Esophagus muscularis mucosa (tissue), 4 donors: ENCODE data around the gene ZCWPW2. TPM values are rescaled to one million over a fixed set of nuclear protein-coding genes. Genes with fewer than 3 reads are reported as not detected.

Experiments used
- DNase-seq: peaks from one replicate; pipeline ENCODE4 v3.0.0-alpha.2; 2017; ENCODE audit errors: extremely low spot score
- H3K27ac ChIP-seq, 4 donors: fragments of 200-600 bp; sonication (generic); replicated peaks in 1 of 4; 1 replicate in 3 of 4; 2 replicates in 1 of 4; pipeline ENCODE4 v1.5.1; 2016 to 2019; ENCODE audit warnings: mild to moderate bottlenecking in 1 of 4
- H3K27me3 ChIP-seq, 4 donors: fragments of 200-600 bp; sonication (generic); one replicate each; pipeline versions ENCODE4 v1.5.1 to v1.6.0; 2016 to 2019
- H3K36me3 ChIP-seq, 4 donors: fragments of 200-600 bp; sonication (generic); one replicate each; pipeline ENCODE4 v1.5.1; 2016 to 2019
- H3K4me1 ChIP-seq, 4 donors: fragments of 200-600 bp; sonication (generic); one replicate each; pipeline ENCODE4 v1.5.1; 2016 to 2019
- H3K4me3 ChIP-seq, 4 donors: fragments of 200-600 bp; sonication (generic); 1 replicate in 2 of 4; 2 replicates in 2 of 4; pipeline ENCODE4 v1.5.1; 2016 to 2019; ENCODE audit warnings: mild to moderate bottlenecking in 4 of 4, moderate library complexity in 1 of 4
- H3K9me3 ChIP-seq, 4 donors: fragments of 200-600 bp; sonication (generic); 1 replicate in 3 of 4; 2 replicates in 1 of 4; pipeline ENCODE4 v1.5.1; 2016 to 2019
- EP300 ChIP-seq: sonication (generic); formaldehyde crosslinking; IDR thresholded peaks from one replicate; pipeline ENCODE4 v1.6.1; 2017; ENCODE audit warnings: antibody characterized with exemption
- POLR2A ChIP-seq: fragments of 450-650 bp; IDR thresholded peaks from one replicate; pipeline ENCODE4 v1.6.1; 2017; ENCODE audit warnings: antibody characterized with exemption, moderate library complexity, mild to moderate bottlenecking, low read depth
- POLR2AphosphoS5 ChIP-seq, 2 donors: sonication (generic); formaldehyde crosslinking; IDR thresholded peaks; one replicate each; pipeline ENCODE4 v1.6.1; 2017; ENCODE audit warnings: antibody characterized with exemption in 2 of 2
- WGBS: methylation state at CpG from one replicate; pipeline ENCODE4 v1.1.5; 2018; 5-methylcytosine and 5-hydroxymethylcytosine counted together
- intact Hi-C: fragments of 100-400 bp; cut with DNase I; formaldehyde crosslinking; loops from one replicate; pipeline ENCODE4 v1.15.1; 2023
- total RNA-seq, 4 donors: library from RNA; depleted of rRNA; stranded (reverse); fragments of >200 nt; gene quantifications; one replicate each; pipeline versions ENCODE4 v1.1.0 to v1.2.1, GENCODE V29; 2016
- TF ChIP-seq, protein P1 (sequence below), 3 experiments: fragments of 200-600 bp in 2 of 3; fragments of 450-650 bp in 1 of 3; sonication (generic) in 2 of 3; IDR thresholded peaks; one replicate each; pipeline ENCODE4 v1.5.1; 2017 to 2019; ENCODE audit warnings: antibody characterized with exemption in 3 of 3, mild to moderate bottlenecking in 2 of 3, moderate library complexity in 1 of 3

ZCWPW2 gene
- total RNA-seq, 4 donors from 2014 or later: 1.2 to 2.2 (median 1.6) TPM

DNA sequence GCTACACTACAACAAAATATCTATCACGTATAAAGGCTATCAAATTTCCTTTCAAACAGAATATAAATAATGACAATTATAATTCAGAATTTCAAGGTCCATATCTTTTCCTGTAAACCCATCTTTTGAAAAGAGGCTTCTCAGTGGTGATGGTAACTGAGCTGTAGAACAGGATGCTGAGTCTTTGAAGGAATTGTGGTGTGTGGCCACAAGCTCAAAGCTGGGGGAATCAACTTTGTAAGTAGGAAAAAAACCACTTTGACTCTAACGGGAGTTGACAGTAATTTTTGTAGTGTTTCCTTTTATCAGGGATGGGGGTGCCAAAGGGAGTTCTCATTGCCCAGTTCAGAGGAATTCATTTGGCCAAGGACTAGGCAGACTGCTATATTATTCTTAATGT lies 13.3 kb upstream of the ZCWPW2 start:
- DNase-seq: no peak
- Histone ChIP-seq H3K4me3 (no peak overlapping the region), H3K4me1 (no peaks in the 10 kb centered on the region), H3K27ac (no peak overlapping the region), H3K27me3 (no peaks in the 10 kb centered on the region), H3K36me3 (peaks cover 0 to 68% (median 37%) of the 10 kb centered on the region in 4 donors), H3K9me3 (no peaks in the 10 kb centered on the region)
- intact Hi-C loops: no loop called here
- TF ChIP-seq POLR2A: no peak
- TF ChIP-seq POLR2AphosphoS5 (IDR thresholded peaks at IDR 0.05): no peak
- TF ChIP-seq, protein P1, sequence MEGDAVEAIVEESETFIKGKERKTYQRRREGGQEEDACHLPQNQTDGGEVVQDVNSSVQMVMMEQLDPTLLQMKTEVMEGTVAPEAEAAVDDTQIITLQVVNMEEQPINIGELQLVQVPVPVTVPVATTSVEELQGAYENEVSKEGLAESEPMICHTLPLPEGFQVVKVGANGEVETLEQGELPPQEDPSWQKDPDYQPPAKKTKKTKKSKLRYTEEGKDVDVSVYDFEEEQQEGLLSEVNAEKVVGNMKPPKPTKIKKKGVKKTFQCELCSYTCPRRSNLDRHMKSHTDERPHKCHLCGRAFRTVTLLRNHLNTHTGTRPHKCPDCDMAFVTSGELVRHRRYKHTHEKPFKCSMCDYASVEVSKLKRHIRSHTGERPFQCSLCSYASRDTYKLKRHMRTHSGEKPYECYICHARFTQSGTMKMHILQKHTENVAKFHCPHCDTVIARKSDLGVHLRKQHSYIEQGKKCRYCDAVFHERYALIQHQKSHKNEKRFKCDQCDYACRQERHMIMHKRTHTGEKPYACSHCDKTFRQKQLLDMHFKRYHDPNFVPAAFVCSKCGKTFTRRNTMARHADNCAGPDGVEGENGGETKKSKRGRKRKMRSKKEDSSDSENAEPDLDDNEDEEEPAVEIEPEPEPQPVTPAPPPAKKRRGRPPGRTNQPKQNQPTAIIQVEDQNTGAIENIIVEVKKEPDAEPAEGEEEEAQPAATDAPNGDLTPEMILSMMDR (IDR thresholded peaks at IDR 0.05): no peak
- TF ChIP-seq EP300: no peak
- WGBS: 68% methylated on average over 2 of the region's 2 CpGs

DNA sequence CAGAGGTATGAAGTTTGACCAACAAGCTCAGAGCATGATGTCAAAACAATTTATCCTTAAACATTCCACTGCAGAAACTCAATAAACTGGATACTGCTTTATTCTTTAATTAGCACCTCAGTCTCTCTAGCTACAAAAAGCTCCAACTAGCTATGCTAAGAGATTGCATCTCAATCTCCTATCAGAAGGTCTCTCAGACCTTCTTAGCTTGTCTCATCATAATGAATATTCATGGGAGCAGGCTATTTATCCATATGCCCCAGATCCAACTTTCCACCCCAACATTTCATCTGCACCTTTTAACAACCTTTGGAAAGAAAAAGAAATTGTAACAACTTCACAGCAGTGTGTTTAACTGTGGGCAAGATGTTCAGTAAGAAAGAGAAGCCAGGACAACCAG lies 11.3 kb upstream of the ZCWPW2 start:
- Histone ChIP-seq H3K36me3 (peaks cover 0 to 63% (median 31%) of the 10 kb centered on the region in 4 donors), H3K27ac (no peak overlapping the region), H3K4me3 (no peak overlapping the region), H3K27me3 (no peaks in the 10 kb centered on the region), H3K4me1 (peaks cover 6 to 8% (median 7%) of the 10 kb centered on the region in 4 donors), H3K9me3 (no peaks in the 10 kb centered on the region)
- TF ChIP-seq EP300 (no peak), POLR2A (no peak), POLR2AphosphoS5 (IDR thresholded peaks at IDR 0.05) (no peak)
- TF ChIP-seq, protein P1 (IDR thresholded peaks at IDR 0.05): no peak
- intact Hi-C loops: no loop called here
- no peak for DNase-seq

DNA sequence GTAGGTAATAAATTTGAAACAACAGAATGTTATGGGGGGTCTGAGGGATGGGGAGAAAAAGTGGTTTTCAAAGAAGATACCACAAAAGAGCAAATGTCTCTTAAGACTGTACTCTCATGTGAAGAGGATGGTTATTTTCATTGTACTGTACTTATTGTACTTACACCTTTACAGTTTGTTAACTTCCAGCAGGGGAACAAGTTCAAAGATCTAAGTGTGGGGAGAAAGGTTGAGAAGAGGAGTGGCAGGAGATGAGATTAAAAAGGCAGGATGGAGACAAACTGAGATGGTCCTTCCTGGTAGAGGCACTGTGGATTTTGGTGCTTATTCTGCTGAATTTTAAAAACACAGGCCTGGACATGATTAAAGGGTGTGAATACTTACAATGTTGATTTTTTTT lies 5.4 kb upstream of the ZCWPW2 start:
- Histone ChIP-seq H3K9me3 (no peaks in the 10 kb centered on the region), H3K4me1 (peaks cover 31 to 63% (median 57%) of the 10 kb centered on the region in 4 donors), H3K27ac (peak overlapping the region; percentile 15 to 36 (median 32)), H3K36me3 (peaks cover 0 to 20% (median 10%) of the 10 kb centered on the region in 4 donors), H3K4me3 (peak overlapping the region in 1 of 4 donors; percentile 38), H3K27me3 (no peaks in the 10 kb centered on the region)
- intact Hi-C loops: no loop called here
- no peak for DNase-seq
- TF ChIP-seq, protein P1 (IDR thresholded peaks at IDR 0.05): no peak
- no peak for TF ChIP-seq POLR2AphosphoS5 (IDR thresholded peaks at IDR 0.05)
- no peak for TF ChIP-seq EP300
- TF ChIP-seq POLR2A: no peak

DNA sequence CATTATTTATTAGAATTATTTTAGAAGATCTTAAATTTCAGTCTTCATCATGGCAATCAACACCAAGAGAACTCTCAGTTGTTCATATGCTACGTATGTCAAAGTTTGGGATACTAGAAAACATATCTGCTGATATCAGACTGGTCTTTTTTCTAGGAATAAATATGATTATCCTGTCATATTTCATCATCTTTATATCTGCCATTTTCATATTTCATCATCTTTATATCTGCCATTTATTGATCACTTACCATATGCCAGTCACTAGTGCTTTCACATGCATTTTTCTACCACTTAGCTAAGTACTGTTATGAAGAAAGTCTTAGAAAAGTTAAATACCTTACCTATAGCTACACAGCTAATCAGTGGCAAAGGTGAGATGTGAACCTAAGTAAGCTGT lies 2.8 kb upstream of the ZCWPW2 start:
- Histone ChIP-seq H3K27me3 (no peaks in the 10 kb centered on the region), H3K9me3 (no peaks in the 10 kb centered on the region), H3K36me3 (no peaks in the 10 kb centered on the region), H3K4me1 (peaks cover 41 to 70% (median 60%) of the 10 kb centered on the region in 4 donors), H3K27ac (no peak overlapping the region), H3K4me3 (peak overlapping the region in 3 of 4 donors; percentile 74 to 89 (median 83))
- intact Hi-C loops: no loop called here
- TF ChIP-seq POLR2A (no peak), POLR2AphosphoS5 (IDR thresholded peaks at IDR 0.05) (no peak), EP300 (no peak)
- TF ChIP-seq, protein P1 (IDR thresholded peaks at IDR 0.05): no peak
- 92% methylated on average over 1 of the region's 1 CpG for WGBS
- DNase-seq: no peak
